HG03575 (cell line): ENCODE results near the gene DCTN2.
"Not testable (repeated sequence)": the region's sequence is repeated elsewhere in the genome, so short reads cannot be mapped to it uniquely, and the experiment has no call there.

Experiments
- ATAC-seq: cut with Tn5 transposase; IDR thresholded peaks from one replicate; pipeline ENCODE4 v1.9.1; 2021; ENCODE audit not compliant: unreplicated experiment, insufficient number of reproducible peaks, low FRiP score; ENCODE audit errors: extremely low read depth

The DCTN2 gene

GRCh38 chr12:57500213-57500612, 46.8 kb downstream of the DCTN2 start:
- no peak for ATAC-seq

GRCh38 chr12:57498571-57498970, 48.4 kb downstream of the DCTN2 start:
- no peak for ATAC-seq

GRCh38 chr12:57498132-57498502, 48.9 kb downstream of the DCTN2 start:
- no peak for ATAC-seq

- ATAC-seq: no peak
Observed at GRCh38 chr12:57497223-57498131, 49.5 kb downstream of the DCTN2 start.

GRCh38 chr12:57496822-57497221, 50.2 kb downstream of the DCTN2 start:
- no peak for ATAC-seq

- not testable (repeated sequence) for ATAC-seq
Observed at GRCh38 chr12:57495051-57495701, 51.8 kb downstream of the DCTN2 start.

- ATAC-seq: no peak
Observed at GRCh38 chr12:57491393-57492280, 55.4 kb downstream of the DCTN2 start.

GRCh38 chr12:57490126-57490525, 56.9 kb downstream of the DCTN2 start:
- no peak for ATAC-seq

- no peak for ATAC-seq
Observed at GRCh38 chr12:57489157-57489641, 57.8 kb downstream of the DCTN2 start.

- no peak for ATAC-seq
Observed at GRCh38 chr12:57488402-57489156, 58.4 kb downstream of the DCTN2 start.

GRCh38 chr12:57487597-57488401, 59.2 kb downstream of the DCTN2 start, which contains the start of gene MARS1:
MARS1 (plus strand) TSS chr12:57488068; CDS start chr12:57488091, 23 bp downstream.
- ATAC-seq: peak; percentile 98

GRCh38 chr12:57487055-57487596, 59.9 kb downstream of the DCTN2 start:
- no peak for ATAC-seq

- ATAC-seq: no peak
Observed at GRCh38 chr12:57485695-57486094, 61.3 kb downstream of the DCTN2 start.

GRCh38 chr12:57483466-57483865, 63.5 kb downstream of the DCTN2 start:
- no peak for ATAC-seq

- ATAC-seq: no peak
Observed at GRCh38 chr12:57481671-57482070, 65.3 kb downstream of the DCTN2 start.
